GM21515 (cell line): ENCODE data around the gene TSPAN9.

ENCODE experiments used
- ATAC-seq: cut with Tn5 transposase; IDR thresholded peaks from one replicate; pipeline ENCODE4 v1.9.1; 2021; ENCODE audit not compliant: unreplicated experiment

TSPAN9 gene, protein sequence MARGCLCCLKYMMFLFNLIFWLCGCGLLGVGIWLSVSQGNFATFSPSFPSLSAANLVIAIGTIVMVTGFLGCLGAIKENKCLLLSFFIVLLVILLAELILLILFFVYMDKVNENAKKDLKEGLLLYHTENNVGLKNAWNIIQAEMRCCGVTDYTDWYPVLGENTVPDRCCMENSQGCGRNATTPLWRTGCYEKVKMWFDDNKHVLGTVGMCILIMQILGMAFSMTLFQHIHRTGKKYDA

DNA sequence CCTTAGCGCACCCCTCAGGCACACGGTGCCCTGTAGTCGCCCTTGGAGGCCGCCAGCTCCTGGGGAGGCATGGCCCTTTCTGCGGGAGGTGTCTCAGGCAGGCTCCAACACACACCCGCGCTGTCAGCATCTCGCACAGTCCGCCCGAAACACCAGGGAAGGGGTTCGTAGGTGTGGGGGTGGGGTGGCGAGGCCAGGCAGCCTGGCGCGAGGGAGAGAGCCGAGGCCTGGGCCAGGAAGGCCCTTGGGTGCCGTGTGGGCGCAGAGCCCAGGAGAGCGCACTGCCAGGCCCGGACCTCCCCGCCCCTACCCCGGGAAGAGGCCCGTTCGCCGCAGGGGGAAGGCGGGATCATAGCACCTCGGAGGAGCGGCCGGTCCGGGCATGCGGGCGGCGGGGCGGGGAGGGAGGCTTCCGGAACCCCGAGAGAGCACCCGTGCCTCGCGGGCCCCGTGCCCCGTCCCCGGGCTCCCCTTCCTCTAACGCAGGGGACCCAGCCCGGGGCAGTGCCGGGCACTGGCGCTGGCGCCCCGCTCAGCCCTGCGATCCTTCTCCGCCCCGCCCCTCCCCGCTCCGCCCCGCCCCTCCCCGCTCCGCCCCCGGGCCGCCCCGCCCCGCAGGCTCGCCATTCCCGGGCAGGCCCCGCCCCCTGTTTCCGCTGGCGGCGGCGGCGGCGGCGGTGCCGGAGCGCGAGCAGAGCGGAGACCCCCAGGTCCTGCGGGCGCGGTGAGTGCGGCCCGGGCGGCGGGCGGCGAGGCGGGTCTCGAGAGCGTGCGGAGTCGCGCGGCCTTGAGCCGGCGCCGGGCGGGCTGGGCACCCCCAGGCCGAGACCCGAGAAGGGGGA, at the start of gene TSPAN9:
TSPAN9 (plus strand) TSS at position 650 of the 842 bp plus-strand sequence. CDS start 123,815 bp downstream, outside the sequence.
- peak; percentile 53 for ATAC-seq

- ATAC-seq: no peak
Measured at GRCh38 chr12:3028108-3028507, 49.1 kb upstream of the TSPAN9 start.

DNA sequence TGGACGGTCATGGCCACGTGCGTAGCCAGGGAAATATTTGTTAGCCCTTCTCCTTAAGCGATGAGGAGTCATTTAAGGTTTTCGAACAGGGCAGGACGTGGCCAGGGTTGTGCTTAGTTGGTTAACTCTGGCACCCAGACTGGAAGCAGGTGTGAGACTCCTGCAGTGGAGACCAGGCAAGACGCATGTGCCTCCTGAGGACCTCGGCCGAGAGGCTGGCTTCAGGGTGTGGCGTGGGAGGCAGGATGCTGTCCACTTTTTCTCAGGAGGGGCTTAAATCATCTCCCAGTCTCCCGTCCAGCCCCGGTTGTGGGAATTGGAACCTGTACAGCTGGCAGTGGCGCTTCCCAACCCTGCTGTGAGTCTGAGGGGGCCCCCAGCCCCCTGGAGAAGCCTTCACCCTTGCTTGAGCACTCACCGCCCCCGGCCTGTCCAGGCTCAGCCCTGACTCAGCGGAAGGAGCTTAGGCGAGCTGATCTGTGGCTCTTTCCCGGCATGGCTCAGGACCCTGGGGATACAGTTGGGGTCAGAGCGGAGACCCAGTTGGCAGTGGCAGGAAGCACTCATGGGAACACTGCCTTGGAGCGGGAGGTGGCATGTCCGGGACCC, 46.3 kb upstream of the TSPAN9 start:
- no peak for ATAC-seq

DNA sequence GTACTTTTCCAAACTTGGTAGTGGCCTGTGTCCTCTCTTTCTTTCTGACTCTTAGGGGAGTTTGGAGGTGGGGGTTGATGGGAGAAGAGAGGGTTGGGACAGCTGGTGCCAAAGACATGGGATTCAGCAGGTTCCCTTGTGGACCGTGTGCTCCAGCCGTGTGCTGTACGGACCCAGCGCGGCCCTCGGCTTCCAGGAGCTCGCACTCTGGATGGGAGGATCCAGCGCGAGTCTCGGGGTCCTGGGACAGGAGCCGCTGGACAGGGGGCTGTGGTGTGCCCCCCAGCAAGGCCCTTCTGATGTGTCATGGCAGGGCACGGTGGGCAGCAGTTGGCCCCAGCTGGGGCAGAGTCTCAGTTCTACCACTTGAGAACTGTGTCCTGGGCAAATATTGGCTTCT, 45.0 kb upstream of the TSPAN9 start:
- no peak for ATAC-seq

GRCh38 chr12:3032770-3033538, 44.2 kb upstream of the TSPAN9 start:
- no peak for ATAC-seq

DNA sequence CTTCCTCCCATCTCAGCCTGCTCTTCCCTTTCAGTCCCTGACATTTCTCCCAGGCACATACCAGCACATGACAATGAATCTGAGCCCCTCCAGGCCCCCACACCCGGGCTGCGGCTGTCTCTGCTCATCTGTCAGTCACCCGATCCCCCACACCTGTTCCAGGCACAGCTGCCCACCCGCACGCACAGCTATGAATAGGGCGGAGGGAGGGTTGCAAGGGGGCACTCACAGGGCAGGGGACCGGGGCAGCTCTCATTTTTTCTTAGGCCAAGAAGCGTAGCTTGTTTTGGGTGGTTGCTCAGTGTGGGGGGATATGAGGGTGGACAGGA, 43.7 kb upstream of the TSPAN9 start:
- no peak for ATAC-seq

DNA sequence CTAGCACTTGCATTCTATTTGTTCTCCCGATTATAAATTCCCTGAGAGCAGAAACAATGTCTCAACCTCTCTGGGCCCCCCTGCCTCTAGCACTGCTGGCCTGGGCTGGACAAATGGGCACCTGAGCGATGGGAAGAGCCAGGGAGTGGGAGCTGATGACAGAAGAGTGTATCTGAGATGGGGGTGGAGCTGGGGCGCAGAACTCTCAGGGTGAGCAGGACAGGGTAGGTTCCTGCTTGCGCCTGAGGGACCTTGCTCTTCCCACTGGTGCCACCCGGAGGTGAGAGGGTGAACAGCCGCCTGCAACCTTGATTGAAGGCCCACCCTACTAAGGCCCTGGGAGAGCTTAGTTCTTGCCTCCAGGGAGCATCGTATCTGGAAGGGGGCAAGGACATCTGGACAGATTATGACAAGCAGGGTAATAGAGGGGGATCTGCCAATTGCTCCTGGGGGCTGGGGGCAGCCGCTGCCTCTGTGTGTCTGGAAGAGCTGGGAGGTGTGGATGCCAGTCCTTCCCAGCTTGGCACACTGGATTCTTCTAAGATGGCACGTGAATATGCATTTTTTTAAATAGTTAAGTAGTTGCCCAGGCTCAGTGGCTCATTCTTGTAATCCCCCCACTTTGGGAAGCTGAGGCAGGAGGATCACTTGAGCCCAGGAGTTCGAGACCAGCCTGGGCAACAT, 43.0 kb upstream of the TSPAN9 start:
- no peak for ATAC-seq

DNA sequence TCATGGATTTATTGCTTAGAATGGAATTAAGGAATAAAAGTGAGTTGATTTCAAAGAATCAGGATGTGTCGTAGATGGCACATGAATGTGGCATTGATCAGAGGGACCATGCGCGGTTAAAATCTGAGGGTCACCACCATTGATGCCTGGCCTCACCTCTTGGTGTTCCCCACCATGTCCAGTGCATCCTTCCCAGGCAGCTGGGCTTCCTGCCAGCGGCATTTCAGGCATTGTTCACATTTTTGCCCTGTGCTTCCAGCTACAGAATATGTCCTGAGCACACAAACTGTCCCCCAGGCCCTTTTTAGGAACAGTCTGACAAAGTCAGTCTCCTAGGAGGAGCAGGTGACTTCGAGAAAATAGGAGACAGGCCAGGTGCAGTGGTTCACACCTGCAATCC, 42.0 kb upstream of the TSPAN9 start:
- no peak for ATAC-seq

DNA sequence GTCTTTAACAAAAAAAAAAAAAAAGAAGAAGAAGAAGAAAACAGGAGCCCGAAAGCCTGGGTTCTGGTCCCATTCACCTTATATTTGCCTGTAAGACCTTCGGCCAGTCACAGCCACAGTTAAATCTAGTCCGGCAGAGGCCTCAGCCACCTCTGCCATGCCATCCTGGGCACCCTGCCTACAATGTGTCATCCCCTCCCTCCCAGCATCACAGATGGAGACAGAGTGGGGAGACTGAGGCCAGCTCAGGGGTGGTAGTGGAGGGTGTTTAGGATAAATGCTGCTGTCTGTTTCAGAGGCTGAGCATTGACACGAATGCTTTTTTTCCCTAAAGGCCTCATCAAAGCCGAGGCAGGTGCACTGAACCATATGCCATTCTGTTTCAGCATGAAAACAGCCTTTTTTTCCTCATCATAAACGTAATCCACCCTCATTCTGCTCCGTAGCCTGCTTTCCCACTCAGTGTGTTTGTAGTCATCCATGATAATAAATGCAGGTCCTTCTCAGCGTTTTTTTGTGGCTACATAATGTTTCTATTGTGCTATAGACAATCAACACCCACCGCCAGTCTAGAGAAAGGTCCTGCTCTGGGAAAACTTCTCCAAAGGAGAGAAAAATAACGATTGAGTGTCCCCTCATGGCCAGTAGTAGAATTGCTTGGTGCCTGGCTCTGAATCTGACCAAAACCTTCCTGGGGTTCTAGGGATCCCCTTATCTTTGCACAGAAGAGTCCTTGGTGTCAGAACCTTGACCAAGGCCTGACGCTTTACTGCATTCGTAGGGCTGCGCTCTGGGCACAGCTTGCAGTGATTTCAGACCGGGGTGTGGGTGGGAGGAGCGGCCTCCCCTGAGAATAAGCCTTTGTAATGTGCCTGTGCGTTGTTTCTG, 41.1 kb upstream of the TSPAN9 start:
- ATAC-seq: no peak

- ATAC-seq: no peak
Measured at GRCh38 chr12:3036901-3037600, 40.1 kb upstream of the TSPAN9 start.

DNA sequence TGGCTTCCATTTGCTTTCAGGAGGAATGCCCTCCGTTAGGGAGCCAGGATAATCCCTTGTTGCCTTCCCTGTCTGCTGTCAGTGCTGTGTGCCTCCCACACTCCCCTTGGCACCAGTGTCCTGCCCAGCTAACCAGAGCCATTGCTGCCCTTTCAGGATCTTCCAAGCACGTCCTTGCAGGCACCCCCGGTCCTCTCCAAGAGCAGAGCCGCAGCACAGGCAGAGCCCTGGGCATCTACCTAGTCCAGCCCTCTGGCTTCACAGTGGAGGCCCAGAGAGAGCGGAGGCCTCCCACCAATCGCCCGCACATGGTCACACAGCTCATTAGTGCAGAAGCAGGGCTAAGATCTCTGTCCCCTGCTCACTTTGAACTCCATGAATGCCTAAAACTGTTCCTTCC, 39.0 kb upstream of the TSPAN9 start:
- no peak for ATAC-seq

GRCh38 chr12:3038926-3039510, 38.2 kb upstream of the TSPAN9 start:
- ATAC-seq: no peak

GRCh38 chr12:3040026-3040656, 37.0 kb upstream of the TSPAN9 start:
- ATAC-seq: no peak

DNA sequence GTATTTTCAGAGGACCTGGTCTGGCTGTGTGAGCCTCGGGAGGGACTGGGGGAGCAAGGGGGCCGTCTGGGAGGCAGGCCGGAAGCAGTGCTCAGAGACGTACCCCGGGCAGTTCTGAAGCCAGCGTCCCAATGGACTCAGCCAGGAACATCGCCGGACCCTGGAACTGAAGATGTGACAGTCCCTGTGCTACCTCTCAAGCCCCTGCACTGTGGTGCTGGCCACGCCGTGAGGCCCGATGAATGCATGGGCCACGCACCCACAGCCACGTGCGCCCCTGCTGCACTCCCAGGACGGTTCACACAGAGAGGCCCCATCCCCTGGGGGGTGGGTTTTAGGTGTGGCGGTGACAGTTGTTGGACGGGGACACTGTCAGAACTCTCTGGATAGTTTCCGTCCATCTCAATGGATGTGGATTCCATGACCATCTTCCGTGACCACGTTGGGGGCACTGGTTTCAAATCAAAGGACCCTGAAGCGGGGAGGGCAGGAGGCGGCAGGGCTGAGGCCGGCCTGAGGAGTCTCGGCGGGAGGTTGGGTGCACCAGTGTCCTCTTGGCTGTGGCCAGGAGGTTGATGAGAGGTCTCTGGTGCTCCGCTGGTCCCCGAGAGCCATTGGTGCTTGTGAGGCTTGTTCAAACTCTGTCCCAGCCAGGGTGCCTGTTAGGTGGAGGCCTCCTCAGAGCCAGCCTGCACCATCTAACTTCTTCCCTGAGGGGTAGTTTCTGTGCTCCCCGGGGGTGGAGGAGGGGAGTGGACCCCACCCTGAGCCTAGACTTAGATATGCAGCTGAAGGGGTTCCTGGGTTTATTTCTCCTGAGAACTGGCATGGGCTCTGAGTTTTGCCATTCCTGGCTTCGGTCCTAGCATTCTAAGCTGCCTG, 36.3 kb upstream of the TSPAN9 start:
- ATAC-seq: no peak

GRCh38 chr12:3041558-3042164, 35.5 kb upstream of the TSPAN9 start:
- ATAC-seq: no peak

- no peak for ATAC-seq
Measured at GRCh38 chr12:3042394-3042793, 34.8 kb upstream of the TSPAN9 start.

- ATAC-seq: no peak
Measured at GRCh38 chr12:3042826-3043225, 34.4 kb upstream of the TSPAN9 start.
